ENCODE measurements around the gene TRAP1.

The TRAP1 gene

GRCh38 chr16:3702082-3702481, 15.2 kb downstream of the TRAP1 start:
- TF ChIP-seq CTCF (IDR thresholded peaks at IDR 0.05; ENCODE audit: extremely low read depth, insufficient read depth, missing control alignments): no peak
- no peak for DNase-seq (ENCODE audit: low spot score)
- in situ Hi-C loops (cut with MboI; ENCODE audit: low pct_unique_long_range_greater_than_20kb, low sequenced_read_pairs, unreplicated experiment): no loop called here

DNA sequence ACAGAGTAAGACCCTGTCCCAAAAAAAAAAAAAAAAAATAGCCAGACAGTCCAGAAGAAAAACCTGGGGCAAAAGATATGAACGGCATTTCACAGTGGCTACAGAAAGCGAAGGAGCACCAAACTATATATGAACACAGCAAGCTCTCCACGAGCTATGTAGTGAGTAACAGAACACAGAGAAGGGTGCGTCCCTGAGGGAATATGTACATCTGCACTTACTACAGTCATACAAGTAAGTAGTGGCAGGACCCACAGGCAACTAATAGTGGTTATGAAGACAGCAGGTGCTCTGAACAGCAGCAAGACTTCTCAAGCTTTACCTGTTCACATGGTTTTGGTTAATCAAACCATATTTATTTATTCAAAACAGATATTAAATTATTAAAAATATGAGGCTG, 15.8 kb downstream of the TRAP1 start:
- no peak for DNase-seq (ENCODE audit: low spot score)
- in situ Hi-C loops (cut with MboI; ENCODE audit: low pct_unique_long_range_greater_than_20kb, low sequenced_read_pairs, unreplicated experiment): no loop called here
- no peak for TF ChIP-seq CTCF (IDR thresholded peaks at IDR 0.05; ENCODE audit: extremely low read depth, insufficient read depth, missing control alignments)

DNA sequence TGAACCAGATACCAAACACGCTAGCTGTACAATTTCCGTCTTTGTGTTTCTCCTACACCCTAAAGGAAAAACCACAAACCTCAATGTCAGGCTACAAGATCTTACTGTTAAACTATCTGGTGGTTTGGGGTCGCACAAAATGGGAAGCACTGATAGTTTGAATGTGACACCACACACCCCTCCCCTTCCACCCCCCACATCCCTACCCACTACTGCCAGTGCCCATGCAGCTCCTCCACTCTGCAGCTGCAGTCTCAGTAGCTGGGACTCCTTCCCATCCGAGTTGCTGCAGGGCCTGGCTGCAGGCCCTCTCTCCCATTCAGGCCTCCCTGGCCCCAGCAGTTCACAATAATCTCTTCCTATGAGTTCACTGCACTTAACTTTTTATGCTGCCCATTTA, 18.4 kb downstream of the TRAP1 start:
- in situ Hi-C loops (cut with MboI; ENCODE audit: low pct_unique_long_range_greater_than_20kb, low sequenced_read_pairs, unreplicated experiment): loop anchor here (25.0 kb wide), 1 partner anchor 188 kb away; the partner anchor contains the start of gene CREBBP
- TF ChIP-seq CTCF (IDR thresholded peaks at IDR 0.05; ENCODE audit: extremely low read depth, insufficient read depth, missing control alignments): no peak
- no peak for DNase-seq (ENCODE audit: low spot score)

DNA sequence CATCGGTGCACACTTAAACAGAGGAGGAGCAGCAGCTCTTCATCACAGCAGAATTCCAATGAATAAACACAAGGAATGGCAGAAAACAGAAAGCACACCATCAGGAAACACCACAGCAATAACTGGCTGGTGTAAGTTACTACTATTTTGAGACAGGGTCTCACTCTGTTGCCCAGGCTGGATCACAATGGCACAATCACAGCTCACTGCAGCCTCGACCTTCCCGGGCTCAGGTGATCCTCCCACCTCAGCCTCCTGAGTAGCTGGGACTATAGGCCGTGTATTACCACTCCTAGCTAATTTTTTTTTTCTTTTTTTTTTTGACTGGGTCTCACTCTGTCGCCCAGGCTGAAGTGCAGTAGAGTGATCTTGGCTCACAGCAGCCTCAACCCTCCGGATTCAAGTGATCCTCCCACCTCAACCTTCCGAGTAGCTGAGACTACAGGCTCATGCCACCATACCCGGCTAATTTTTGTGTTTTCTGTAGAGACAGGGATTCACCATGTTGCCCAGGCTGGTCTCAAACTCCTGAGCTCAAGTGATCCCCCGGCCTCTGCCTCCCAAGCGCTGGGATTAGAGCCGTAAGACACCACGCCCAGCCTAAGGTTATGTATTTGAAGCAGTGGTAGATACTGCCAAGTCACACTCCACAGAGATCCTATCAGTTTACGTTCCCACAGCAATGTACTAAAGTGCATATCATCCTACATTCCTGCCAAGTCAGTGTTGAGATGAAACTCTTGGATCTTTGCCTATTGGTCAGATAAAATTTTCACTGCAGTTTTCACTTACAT, 20.7 kb downstream of the TRAP1 start:
- no peak for TF ChIP-seq CTCF (IDR thresholded peaks at IDR 0.05; ENCODE audit: extremely low read depth, insufficient read depth, missing control alignments)
- DNase-seq (ENCODE audit: low spot score): no peak
- in situ Hi-C loops (cut with MboI; ENCODE audit: low pct_unique_long_range_greater_than_20kb, low sequenced_read_pairs, unreplicated experiment): loop anchor here (25.0 kb wide), 1 partner anchor 191 kb away; the partner anchor contains the start of gene CREBBP

DNA sequence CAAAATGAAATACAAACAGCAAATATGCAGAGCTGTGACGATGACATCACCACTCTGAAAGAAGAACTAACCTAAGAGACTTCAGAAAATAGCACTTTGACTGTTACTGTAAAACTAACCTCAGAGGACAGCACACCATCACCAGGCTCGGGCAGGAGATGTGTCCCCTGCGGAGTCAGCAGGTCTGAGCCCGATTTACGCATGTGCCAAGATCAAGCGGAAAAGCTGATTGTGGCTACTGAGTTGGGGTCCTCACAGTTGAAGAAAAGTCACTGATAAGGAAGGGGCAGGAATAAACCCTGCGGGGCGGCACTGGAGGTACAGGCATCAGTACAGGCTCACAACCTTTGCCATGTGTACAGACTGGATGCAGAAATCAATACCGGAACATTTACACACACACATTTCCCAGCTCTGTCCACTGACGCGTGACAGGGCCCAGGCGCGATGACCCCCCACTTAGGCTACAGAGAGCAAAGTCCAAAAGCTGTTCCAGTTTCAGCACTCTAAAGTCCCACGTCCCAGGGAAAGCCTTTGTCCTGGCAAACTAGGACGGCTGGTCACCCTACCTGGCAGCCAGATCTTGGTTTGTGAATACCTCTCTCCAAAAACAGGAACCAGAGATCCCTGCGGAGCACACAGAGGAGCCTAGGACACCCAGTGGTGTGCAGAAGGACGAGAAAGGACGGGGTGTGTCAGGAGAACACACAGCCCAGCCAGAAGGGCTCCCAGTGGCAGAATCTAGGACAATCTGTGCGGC, 21.5 kb downstream of the TRAP1 start:
- no peak for TF ChIP-seq CTCF (IDR thresholded peaks at IDR 0.05; ENCODE audit: extremely low read depth, insufficient read depth, missing control alignments)
- in situ Hi-C loops (cut with MboI; ENCODE audit: low pct_unique_long_range_greater_than_20kb, low sequenced_read_pairs, unreplicated experiment): loop anchor here (25.0 kb wide), 1 partner anchor 192 kb away; the partner anchor contains the start of gene CREBBP
- no peak for DNase-seq (ENCODE audit: low spot score)

DNA sequence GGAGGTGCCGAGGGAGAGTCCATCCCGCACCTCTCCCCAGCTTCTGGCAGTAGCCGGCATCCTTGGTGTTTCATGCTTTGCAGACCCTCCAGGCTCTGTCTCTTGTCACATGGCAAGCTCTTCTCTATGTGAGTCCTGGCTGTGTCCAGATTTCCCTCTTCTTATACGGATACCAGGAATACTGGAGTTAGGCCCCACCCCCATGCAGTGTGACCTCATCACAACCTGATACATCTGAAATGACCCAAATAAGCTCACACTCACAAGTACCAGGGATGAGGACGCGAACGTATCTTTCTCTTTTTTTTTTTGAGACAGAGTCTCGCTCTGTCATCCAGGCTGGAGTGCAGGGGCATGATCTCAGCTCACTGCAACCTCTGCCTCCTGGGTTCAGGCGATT, 23.3 kb downstream of the TRAP1 start:
- TF ChIP-seq CTCF (IDR thresholded peaks at IDR 0.05; ENCODE audit: extremely low read depth, insufficient read depth, missing control alignments): no peak
- in situ Hi-C loops (cut with MboI; ENCODE audit: low pct_unique_long_range_greater_than_20kb, low sequenced_read_pairs, unreplicated experiment): loop anchor here (25.0 kb wide), 1 partner anchor 193 kb away; the partner anchor contains the start of gene CREBBP
- DNase-seq (ENCODE audit: low spot score): no peak
